ENCODE measurements around the gene FBXL12. TPM values are rescaled to one million over a fixed set of nuclear protein-coding genes. Genes with fewer than 3 reads are reported as not detected.
"Not testable (repeated sequence)": the region's sequence is repeated elsewhere in the genome, so short reads cannot be mapped to it uniquely, and the experiment has no call there.

The FBXL12 gene
- total RNA-seq, 2 experiments from 2014 or later: 27.3 to 30.8 TPM

GRCh38 chr19:9797871-9798270 is 21.0 kb downstream of the FBXL12 start:
- ATAC-seq (no peak), DNase-seq (no peak)
- Mint-ChIP-seq H3K27ac (no peak overlapping the region), H3K4me1 (peaks cover 33% of the 10 kb centered on the region), H3K9me3 (ENCODE audit: low read depth) (no peaks in the 10 kb centered on the region), H3K36me3 (peaks cover 5% of the 10 kb centered on the region), H3K27me3 (no peaks in the 10 kb centered on the region), H3K4me3 (no peak overlapping the region)
- CTCF ChIA-PET: interaction anchor here (1.0 to 3.4 kb wide), 6 partner anchors 108 to 593 kb away, joined by 3 to 11 read pairs (median 4); no protein-coding TSS in a partner anchor

GRCh38 chr19:9796113-9796773 is 22.6 kb downstream of the FBXL12 start:
- Mint-ChIP-seq H3K4me3 (no peak overlapping the region), H3K4me1 (peaks cover 37% of the 10 kb centered on the region), H3K36me3 (no peaks in the 10 kb centered on the region), H3K9me3 (ENCODE audit: low read depth) (no peaks in the 10 kb centered on the region), H3K27me3 (no peaks in the 10 kb centered on the region), H3K27ac (peak overlapping the region; percentile 71)
- peak; percentile 46 for ATAC-seq
- CTCF ChIA-PET: interaction anchor here (0.7 to 3.4 kb wide), 12 partner anchors 14 to 570 kb away, joined by 3 to 14 read pairs (median 4); partner anchors contain the start of genes UBL5, ZNF121 and ZNF846
- peak; percentile 94 for DNase-seq

GRCh38 chr19:9793071-9793591 is 25.7 kb downstream of the FBXL12 start:
- H3K36me3 Mint-ChIP-seq: no peaks in the 10 kb centered on the region
- H3K27ac Mint-ChIP-seq: peak overlapping the region; percentile 88
- CTCF ChIA-PET: interaction anchor here (0.8 to 1.6 kb wide), 4 partner anchors 10 to 588 kb away, joined by 3 to 6 read pairs (median 4); partner anchors contain the start of gene ZNF561
- peak; percentile 78 for DNase-seq
- H3K4me1 Mint-ChIP-seq: peaks cover 30% of the 10 kb centered on the region
- H3K4me3 Mint-ChIP-seq: peak overlapping the region; percentile 90
- ATAC-seq: peak; percentile 14
- no peaks in the 10 kb centered on the region for H3K27me3 Mint-ChIP-seq
- H3K9me3 Mint-ChIP-seq (ENCODE audit: low read depth): no peaks in the 10 kb centered on the region

GRCh38 chr19:9792206-9793070 is 26.4 kb downstream of the FBXL12 start:
- DNase-seq (peak; percentile 95), ATAC-seq (peak; percentile 63)
- peak overlapping the region; percentile 90 for H3K4me3 Mint-ChIP-seq
- no peaks in the 10 kb centered on the region for H3K36me3 Mint-ChIP-seq
- H3K4me1 Mint-ChIP-seq: peaks cover 24% of the 10 kb centered on the region
- CTCF ChIA-PET: interaction anchor here (1.6 kb wide), 1 partner anchor 167 kb away, joined by 6 read pairs; no protein-coding TSS in a partner anchor
- peak overlapping the region; percentile 88 for H3K27ac Mint-ChIP-seq
- no peaks in the 10 kb centered on the region for H3K27me3 Mint-ChIP-seq
- no peaks in the 10 kb centered on the region for H3K9me3 Mint-ChIP-seq (ENCODE audit: low read depth)

DNA sequence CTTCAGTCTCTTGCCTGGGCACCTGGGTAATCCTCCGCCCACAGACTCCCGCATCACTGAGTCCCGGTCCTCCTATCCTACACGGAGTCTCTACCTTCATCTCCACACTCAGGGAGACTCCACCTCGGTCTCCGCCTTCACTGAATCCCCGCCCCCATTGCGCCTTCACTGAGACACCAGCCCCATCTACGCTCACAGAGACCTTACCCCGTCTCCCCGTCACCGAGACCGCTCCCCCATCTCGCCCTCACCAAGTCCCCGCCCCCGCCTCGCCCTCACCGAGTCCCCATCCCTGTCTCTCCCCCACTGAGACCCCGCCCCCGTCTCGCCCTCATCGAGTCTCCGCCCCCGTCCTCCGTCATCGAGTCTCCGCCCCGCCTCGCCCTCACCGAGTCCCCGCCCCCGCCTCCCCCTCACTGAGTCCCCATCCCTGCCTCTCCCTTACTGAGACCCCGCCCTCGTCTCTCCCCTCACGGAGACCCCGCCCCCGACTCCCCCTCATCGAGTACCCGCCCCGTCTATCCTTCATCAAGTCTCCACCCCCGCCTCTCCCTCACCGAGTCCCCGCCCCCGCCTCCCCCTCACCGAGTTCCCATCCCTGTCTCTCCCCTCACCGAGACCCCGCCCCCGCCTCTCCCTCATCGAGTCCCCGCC is 27.2 kb downstream of the FBXL12 start:
- Mint-ChIP-seq H3K4me3 (peak overlapping the region; percentile 90), H3K4me1 (peaks cover 28% of the 10 kb centered on the region), H3K27me3 (no peaks in the 10 kb centered on the region), H3K36me3 (no peaks in the 10 kb centered on the region), H3K9me3 (ENCODE audit: low read depth) (no peaks in the 10 kb centered on the region), H3K27ac (peak overlapping the region; percentile 90)
- ATAC-seq: peak; percentile 64
- peak; percentile 96 for DNase-seq
- CTCF ChIA-PET: interaction anchor here (1.8 kb wide), 1 partner anchor 166 kb away, joined by 8 read pairs; no protein-coding TSS in a partner anchor

DNA sequence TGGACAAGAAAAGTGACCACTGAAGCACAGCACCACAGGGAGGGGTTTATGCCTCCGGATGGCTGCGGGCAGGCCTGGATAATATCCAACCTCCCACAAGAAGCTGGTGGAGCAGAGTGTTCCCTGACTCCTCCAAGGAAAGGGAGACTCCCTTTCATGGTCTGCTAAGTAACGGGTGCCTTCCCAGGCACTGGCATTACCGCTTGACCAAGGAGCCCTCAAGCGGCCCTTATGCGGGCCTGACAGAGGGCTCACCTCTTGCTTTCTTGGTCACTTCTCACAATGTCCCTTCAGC is 27.9 kb downstream of the FBXL12 start:
- not testable (repeated sequence) for H3K27me3 Mint-ChIP-seq; H3K9me3 Mint-ChIP-seq (ENCODE audit: low read depth); DNase-seq; ATAC-seq; H3K36me3 Mint-ChIP-seq
- Mint-ChIP-seq H3K4me3 (peak overlapping the region; percentile 90), H3K27ac (peak overlapping the region; percentile 40), H3K4me1 (peaks cover 27% of the 10 kb centered on the region)
- CTCF ChIA-PET: interaction anchor here (1.0 to 1.8 kb wide), 2 partner anchors 8 to 165 kb away, joined by 3 to 8 read pairs; no protein-coding TSS in a partner anchor

DNA sequence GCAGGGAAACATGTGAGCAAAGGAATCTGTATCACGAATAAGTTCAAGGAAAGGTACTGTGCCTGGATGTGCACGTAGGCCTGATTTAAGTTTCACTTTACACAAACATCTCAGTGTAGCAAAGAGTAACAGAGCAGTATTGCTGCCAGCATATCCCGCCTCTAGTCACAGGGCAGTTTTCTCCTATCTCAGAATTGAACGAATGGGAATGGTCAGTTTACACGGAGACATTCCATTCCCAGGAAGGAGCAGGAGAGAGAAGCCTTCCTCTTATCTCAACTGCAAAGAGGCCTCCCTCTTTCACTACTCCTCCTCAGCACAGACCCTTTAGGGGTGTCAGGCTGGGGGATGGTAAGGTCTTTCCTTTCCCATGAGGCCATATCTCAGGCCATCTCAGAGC is 29.3 kb downstream of the FBXL12 start:
- peaks cover 30% of the 10 kb centered on the region for H3K4me1 Mint-ChIP-seq
- DNase-seq; H3K27ac Mint-ChIP-seq; CTCF ChIA-PET; ATAC-seq; H3K36me3 Mint-ChIP-seq; H3K27me3 Mint-ChIP-seq; H3K9me3 Mint-ChIP-seq (ENCODE audit: low read depth); H3K4me3 Mint-ChIP-seq: not testable (repeated sequence)

DNA sequence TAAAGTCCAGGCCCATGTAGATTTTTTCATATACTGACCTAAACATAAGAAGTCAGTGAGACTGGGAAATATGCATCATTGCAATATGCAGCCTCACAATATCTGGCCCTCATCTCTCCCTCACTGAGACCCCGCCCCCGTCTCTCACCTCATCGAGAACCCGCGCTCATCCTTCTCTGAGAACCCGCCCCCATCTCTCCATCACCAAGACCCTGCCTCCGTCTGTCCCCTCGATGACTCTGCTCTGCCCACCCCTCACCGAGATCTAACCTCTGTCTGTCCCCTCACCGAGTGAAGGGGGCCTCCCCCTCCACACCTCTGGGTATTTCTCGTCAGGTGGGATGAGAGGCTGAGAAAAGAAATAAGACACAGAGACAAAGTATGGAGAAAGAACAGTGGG is 29.8 kb downstream of the FBXL12 start:
- H3K27ac Mint-ChIP-seq: no peak overlapping the region
- peaks cover 35% of the 10 kb centered on the region for H3K4me1 Mint-ChIP-seq
- H3K27me3 Mint-ChIP-seq: no peaks in the 10 kb centered on the region
- H3K36me3 Mint-ChIP-seq: no peaks in the 10 kb centered on the region
- ATAC-seq (no peak), DNase-seq (no peak)
- no peaks in the 10 kb centered on the region for H3K9me3 Mint-ChIP-seq (ENCODE audit: low read depth)
- CTCF ChIA-PET: no interaction called here
- H3K4me3 Mint-ChIP-seq: no peak overlapping the region

- DNase-seq; H3K4me3 Mint-ChIP-seq; H3K27ac Mint-ChIP-seq; H3K27me3 Mint-ChIP-seq; ATAC-seq; H3K36me3 Mint-ChIP-seq; H3K9me3 Mint-ChIP-seq (ENCODE audit: low read depth): not testable (repeated sequence)
- CTCF ChIA-PET: interaction anchor here (0.8 kb wide), 1 partner anchor 30 kb away, joined by 3 read pairs; the partner anchor contains the start of gene FBXL12
- peaks cover 36% of the 10 kb centered on the region for H3K4me1 Mint-ChIP-seq
These were observed 30.3 kb downstream of the FBXL12 start for GRCh38 chr19:9788604-9789003.

GRCh38 chr19:9786819-9787218 is 32.1 kb downstream of the FBXL12 start:
- DNase-seq (no peak), ATAC-seq (no peak)
- H3K36me3 Mint-ChIP-seq: peaks cover 4% of the 10 kb centered on the region
- CTCF ChIA-PET: no interaction called here
- H3K27me3 Mint-ChIP-seq: no peaks in the 10 kb centered on the region
- peak overlapping the region; percentile 75 for H3K4me3 Mint-ChIP-seq
- H3K27ac Mint-ChIP-seq: peak overlapping the region; percentile 77
- no peaks in the 10 kb centered on the region for H3K9me3 Mint-ChIP-seq (ENCODE audit: low read depth)
- peaks cover 30% of the 10 kb centered on the region for H3K4me1 Mint-ChIP-seq

DNA sequence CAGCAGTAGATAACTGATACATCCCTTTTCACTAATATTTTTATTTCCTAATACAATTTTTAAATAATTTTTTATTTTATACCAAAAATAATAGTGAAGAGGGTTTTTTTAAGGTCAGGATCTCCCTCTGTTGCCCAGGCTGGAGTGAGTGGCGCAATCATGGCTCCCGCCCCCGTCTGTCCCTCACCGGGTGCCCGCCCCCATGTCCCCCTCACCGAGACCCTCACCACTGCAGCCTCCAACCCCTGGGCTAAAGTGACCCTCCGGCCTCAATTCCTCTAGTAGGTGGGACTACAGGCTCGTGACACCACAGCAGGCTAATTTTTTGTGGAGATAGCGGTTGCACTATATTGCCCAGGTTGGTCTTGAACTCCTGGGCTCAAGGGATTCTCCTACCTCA is 32.5 kb downstream of the FBXL12 start:
- DNase-seq (no peak), ATAC-seq (no peak)
- Mint-ChIP-seq H3K36me3 (peaks cover 4% of the 10 kb centered on the region), H3K4me3 (peak overlapping the region; percentile 75), H3K4me1 (peaks cover 27% of the 10 kb centered on the region), H3K27me3 (no peaks in the 10 kb centered on the region), H3K27ac (peak overlapping the region; percentile 92), H3K9me3 (ENCODE audit: low read depth) (no peaks in the 10 kb centered on the region)
- CTCF ChIA-PET: interaction anchor here (0.6 kb wide), 1 partner anchor 1081 kb away, joined by 4 read pairs; no protein-coding TSS in a partner anchor

DNA sequence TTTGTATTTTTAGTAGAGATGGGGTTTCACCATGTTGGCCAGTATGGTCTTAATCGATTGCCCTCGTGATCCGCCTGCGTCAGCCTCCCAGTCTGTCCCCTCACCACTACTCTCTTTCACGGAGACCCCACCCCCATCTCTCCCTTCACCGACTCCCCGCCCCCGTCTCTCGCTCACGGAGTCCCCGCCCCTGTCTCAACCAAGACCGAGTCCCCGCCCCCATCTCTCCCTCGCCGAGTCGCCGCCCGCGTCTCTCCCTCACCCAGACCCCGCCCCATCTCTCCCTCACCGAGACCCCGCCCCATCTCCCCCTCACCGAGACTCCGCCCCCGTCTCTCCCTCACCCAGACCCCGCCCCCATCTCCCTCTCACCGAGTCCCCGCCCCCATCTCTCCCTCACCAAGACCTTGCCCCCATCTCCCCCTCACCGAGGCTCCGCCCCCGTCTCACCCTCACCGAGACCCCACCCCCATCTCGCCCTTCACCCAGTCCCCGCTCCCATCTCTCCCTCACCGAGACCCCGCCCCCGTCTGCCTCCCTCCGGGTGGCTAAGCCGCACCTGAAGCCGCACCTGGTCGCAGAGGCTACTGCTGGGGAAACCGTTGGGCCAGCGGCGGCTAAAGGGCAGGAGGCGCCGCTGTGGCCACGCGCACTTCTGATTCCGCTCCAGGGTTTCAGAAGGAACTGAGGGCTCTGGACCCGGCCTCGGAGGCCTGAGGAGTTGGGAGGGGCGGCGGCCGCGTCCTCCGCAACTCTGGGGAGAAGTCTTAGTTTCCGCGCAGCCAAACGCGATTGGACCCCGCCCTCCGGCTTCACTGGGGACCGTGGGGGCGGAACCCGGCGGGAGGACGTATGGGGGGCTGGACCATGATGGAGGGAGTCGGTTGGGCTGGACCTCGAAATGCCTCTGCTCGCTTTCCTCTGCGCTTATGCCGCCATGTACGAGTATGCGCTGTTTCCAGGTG is 33.2 kb downstream of the FBXL12 start:
- Mint-ChIP-seq H3K4me1 (peaks cover 24% of the 10 kb centered on the region), H3K36me3 (peaks cover 4% of the 10 kb centered on the region), H3K9me3 (ENCODE audit: low read depth) (no peaks in the 10 kb centered on the region), H3K4me3 (peak overlapping the region; percentile 75), H3K27me3 (no peaks in the 10 kb centered on the region), H3K27ac (peak overlapping the region; percentile 92)
- DNase-seq (peak; percentile 99), ATAC-seq (peak; percentile 90)
- CTCF ChIA-PET: interaction anchor here (0.6 to 0.9 kb wide), 4 partner anchors 14 to 1082 kb away, joined by 3 to 4 read pairs (median 4); no protein-coding TSS in a partner anchor

All from activated CD8-positive, alpha-beta memory T cell treated with anti-CD3 and anti-CD28 coated beads, Interleukin-2, amount 10 ng/mL, durations not matched to agents 7 days and 5 days (primary cell).